ENCODE measurements around the gene CD38. TPM values are rescaled to one million over a fixed set of nuclear protein-coding genes. Genes with fewer than 3 reads are reported as not detected.

CD38 gene
- total RNA-seq, 6 experiments from 2014 or later, result 0.74 to 8.4 (median 3.3) TPM

DNA sequence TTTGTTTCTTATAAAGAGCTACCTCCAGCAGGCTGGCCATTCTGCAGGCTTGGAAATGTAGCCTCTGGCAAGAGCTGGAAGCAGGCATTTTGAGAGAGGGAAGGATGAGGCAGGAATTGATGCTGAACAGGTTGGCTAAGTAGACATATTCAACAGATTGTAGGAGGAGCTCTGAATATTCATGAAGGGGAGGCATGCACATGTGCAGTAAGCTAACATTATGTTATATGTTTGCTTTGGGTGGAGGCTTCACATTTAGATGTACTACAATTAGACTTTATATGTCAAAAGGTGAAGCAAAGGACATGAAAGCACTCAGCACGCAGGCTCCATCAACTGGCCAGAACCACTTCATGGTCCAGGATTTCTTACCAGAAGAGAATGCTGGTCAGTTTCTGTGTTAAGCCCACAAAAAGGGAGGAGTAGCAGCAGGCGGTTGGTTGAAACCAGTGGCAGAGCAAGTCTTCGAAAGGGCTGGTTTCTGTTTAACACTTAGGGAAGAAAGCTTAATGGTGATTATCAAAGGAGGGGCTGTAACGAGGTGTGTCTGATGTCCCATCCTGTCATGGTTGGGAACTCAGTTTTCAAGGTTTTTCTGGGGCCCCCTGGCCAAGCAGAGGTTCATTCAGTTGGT is 105.6 kb downstream of the CD38 start:
- TF ChIP-seq, protein P1, sequence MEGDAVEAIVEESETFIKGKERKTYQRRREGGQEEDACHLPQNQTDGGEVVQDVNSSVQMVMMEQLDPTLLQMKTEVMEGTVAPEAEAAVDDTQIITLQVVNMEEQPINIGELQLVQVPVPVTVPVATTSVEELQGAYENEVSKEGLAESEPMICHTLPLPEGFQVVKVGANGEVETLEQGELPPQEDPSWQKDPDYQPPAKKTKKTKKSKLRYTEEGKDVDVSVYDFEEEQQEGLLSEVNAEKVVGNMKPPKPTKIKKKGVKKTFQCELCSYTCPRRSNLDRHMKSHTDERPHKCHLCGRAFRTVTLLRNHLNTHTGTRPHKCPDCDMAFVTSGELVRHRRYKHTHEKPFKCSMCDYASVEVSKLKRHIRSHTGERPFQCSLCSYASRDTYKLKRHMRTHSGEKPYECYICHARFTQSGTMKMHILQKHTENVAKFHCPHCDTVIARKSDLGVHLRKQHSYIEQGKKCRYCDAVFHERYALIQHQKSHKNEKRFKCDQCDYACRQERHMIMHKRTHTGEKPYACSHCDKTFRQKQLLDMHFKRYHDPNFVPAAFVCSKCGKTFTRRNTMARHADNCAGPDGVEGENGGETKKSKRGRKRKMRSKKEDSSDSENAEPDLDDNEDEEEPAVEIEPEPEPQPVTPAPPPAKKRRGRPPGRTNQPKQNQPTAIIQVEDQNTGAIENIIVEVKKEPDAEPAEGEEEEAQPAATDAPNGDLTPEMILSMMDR (IDR thresholded peaks at IDR 0.05), result no peak
- Histone ChIP-seq H3K4me1 (no peaks in the 10 kb centered on the region), H3K4me3 (no peak overlapping the region), H3K36me3 (no peaks in the 10 kb centered on the region), H3K27me3 (no peaks in the 10 kb centered on the region), H3K9me3 (no peaks in the 10 kb centered on the region), H3K27ac (no peak overlapping the region)
- intact Hi-C loops (cut with DNase I), result loop anchor here (10.0 kb wide), 1 partner anchor 71 kb away; no protein-coding TSS in a partner anchor
- WGBS (ENCODE audit: insufficient coverage, low coverage, low lambda C conversion rate, missing lambda C conversion rate), result 87% methylated on average over 3 of the region's 4 CpGs
- no peak for DNase-seq
- ATAC-seq, result no peak

DNA sequence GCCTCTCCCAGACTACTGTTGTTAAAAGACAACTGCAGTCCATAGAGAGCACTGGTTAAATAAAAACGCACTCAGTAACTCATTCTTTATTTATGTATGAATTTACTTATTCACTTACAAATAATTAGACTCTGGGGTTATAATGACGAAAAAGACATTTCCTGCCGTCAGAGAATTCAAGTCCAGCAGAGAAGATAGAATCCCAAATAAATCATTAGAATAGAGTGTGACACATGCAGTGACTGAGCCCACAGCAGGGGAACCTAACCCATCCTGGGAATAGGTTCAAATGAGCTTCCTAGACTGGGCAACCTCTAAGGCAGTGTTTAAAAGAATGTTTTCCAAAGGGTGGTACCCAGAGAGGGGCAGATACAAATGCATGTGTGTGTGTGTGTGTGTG is 106.5 kb downstream of the CD38 start:
- no peaks in the 10 kb centered on the region for H3K36me3 ChIP-seq
- H3K27me3 ChIP-seq, result no peaks in the 10 kb centered on the region
- ATAC-seq (no peak), DNase-seq (no peak)
- no peak overlapping the region for H3K4me3 ChIP-seq
- WGBS (ENCODE audit: insufficient coverage, low coverage, low lambda C conversion rate, missing lambda C conversion rate), result 45% methylated on average over 3 of the region's 3 CpGs
- no peak for TF ChIP-seq POLR2A (IDR thresholded peaks at IDR 0.05)
- TF ChIP-seq, protein P1 (IDR thresholded peaks at IDR 0.05), result no peak
- no peaks in the 10 kb centered on the region for H3K4me1 ChIP-seq
- no peaks in the 10 kb centered on the region for H3K9me3 ChIP-seq
- intact Hi-C loops (cut with DNase I), result loop anchor here (10.0 kb wide), 1 partner anchor 70 kb away; no protein-coding TSS in a partner anchor
- H3K27ac ChIP-seq, result no peak overlapping the region

GRCh38 chr4:15885422-15885821 is 107.3 kb downstream of the CD38 start:
- 60% methylated on average over 7 of the region's 7 CpGs for WGBS (ENCODE audit: insufficient coverage, low coverage, low lambda C conversion rate, missing lambda C conversion rate)
- intact Hi-C loops (cut with DNase I), result loop anchor here (10.0 kb wide), 1 partner anchor 69 kb away; no protein-coding TSS in a partner anchor
- no peaks in the 10 kb centered on the region for H3K9me3 ChIP-seq
- H3K4me1 ChIP-seq, result no peaks in the 10 kb centered on the region
- no peak for TF ChIP-seq POLR2A (IDR thresholded peaks at IDR 0.05)
- TF ChIP-seq, protein P1 (IDR thresholded peaks at IDR 0.05), result no peak
- no peaks in the 10 kb centered on the region for H3K27me3 ChIP-seq
- no peak for DNase-seq
- no peak overlapping the region for H3K4me3 ChIP-seq
- H3K27ac ChIP-seq, result no peak overlapping the region
- H3K36me3 ChIP-seq, result no peaks in the 10 kb centered on the region
- no peak for ATAC-seq

GRCh38 chr4:15888515-15888914 is 110.4 kb downstream of the CD38 start:
- no peaks in the 10 kb centered on the region for H3K4me1 ChIP-seq
- H3K4me3 ChIP-seq, result no peak overlapping the region
- ATAC-seq (no peak), DNase-seq (no peak)
- no peaks in the 10 kb centered on the region for H3K36me3 ChIP-seq
- intact Hi-C loops (cut with DNase I), result loop anchor here (10.0 kb wide), 1 partner anchor 66 kb away; no protein-coding TSS in a partner anchor
- H3K9me3 ChIP-seq, result no peaks in the 10 kb centered on the region
- H3K27me3 ChIP-seq, result no peaks in the 10 kb centered on the region
- 69% methylated on average over 9 of the region's 9 CpGs for WGBS (ENCODE audit: insufficient coverage, low coverage, low lambda C conversion rate, missing lambda C conversion rate)
- no peak for TF ChIP-seq POLR2A (IDR thresholded peaks at IDR 0.05)
- TF ChIP-seq, protein P1 (IDR thresholded peaks at IDR 0.05), result no peak
- H3K27ac ChIP-seq, result no peak overlapping the region
